A172 (cell line): Measurements from ENCODE around the gene PPM1H. TPM values are rescaled to one million over a fixed set of nuclear protein-coding genes. Genes with fewer than 3 reads are reported as not detected.
A peak's percentile ranks its signal among the peaks of the same experiment; 100 is the strongest.
"Not testable (repeated sequence)": the region's sequence is repeated elsewhere in the genome, so short reads cannot be mapped to it uniquely, and the experiment has no call there.

Source experiments
- DNase-seq: peaks from one replicate; pipeline ENCODE4 v3.0.0-alpha.2; 2015; ENCODE audit warnings: low spot score
- total RNA-seq: library from RNA; depleted of rRNA; stranded (reverse); fragments of >200 nt; shearing (Covaris generic); gene quantifications from 2 replicates; pipeline ENCODE4 v1.2.3, GENCODE V29; 2014

The PPM1H gene
- total RNA-seq, 1 experiment from 2014 or later = 9.2 TPM

- DNase-seq = peak; percentile 73
Observed at GRCh38 chr12:62834971-62835547, 99.9 kb downstream of the PPM1H start.

DNA sequence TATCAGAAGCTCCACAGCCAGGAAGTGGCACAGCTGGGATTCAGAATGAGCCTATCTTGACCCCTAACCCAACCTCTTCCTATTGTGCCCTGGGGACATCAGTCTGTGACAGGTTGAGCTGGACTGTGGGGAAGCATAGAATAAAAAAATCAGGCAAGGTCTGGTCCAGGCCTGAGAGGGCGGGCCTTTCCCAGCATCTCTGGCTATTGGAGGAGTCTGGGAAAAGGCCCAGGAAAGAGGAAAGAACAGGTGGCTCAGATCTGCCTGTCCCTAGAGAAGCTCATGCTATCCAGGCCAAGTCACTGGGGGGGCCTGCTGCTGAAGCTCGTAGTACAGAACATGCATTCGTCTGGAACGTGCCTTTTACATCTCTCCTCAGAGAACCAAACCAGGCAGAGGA is 100.5 kb downstream of the PPM1H start:
- DNase-seq = no peak

DNA sequence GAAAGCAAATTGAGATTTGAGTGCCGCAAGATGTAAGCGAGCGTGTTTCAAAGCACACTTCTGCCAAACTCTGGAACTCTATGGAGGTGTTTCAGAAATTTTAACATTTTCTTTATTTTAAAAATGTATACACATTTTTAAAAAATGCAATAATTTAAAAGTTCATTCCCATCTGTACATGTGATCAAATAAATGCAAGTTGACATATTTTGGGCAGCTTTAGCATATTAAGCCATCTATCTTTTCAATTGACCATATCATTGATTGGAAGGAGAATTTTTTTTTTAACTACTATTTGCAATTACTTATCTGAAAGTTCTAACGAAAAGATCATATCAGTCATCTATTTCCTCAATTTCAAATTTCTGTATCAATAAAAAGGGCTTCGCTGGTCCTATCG is 101.3 kb downstream of the PPM1H start:
- no peak for DNase-seq

- DNase-seq = no peak
Observed at GRCh38 chr12:62832558-62832957, 102.4 kb downstream of the PPM1H start.

DNA sequence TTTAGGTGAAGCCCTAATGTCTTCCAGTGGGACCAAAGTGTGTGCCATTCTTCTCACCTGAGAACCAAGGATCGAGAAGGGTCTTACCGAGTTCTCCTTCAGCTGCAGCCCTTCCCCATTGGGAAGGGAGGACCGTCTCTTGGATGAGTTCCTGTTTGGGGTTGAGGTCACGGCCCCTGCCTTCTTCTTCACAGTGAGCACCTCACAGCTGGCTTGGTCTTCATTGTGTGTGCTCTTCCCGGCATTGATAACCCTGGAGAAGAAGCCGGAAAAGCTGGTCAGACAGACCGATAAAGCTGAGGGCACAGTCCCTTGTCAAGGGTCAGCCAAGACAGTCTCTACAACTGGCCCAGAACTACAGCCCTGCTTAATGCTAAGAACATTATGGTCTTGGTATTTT is 102.9 kb downstream of the PPM1H start:
- no peak for DNase-seq

DNA sequence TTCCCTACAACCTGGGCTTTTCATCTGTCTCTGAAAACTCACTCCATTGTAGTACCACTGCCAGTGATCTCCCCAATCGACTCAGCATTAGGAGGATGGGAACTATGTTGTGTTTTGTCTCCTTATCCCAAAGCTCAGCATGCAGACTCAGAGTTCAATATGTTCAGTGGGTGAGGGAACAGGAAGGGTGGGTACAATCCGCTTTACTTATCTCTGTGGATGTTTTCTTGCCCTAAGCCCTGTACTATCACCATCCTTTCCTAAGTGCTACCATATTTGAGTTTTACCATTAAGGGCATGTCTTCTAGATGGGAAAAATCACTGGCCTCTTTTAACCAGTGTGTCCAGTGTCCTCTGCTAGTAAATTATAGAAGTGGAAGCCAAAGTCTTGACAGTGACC is 107.1 kb downstream of the PPM1H start:
- DNase-seq = no peak

DNA sequence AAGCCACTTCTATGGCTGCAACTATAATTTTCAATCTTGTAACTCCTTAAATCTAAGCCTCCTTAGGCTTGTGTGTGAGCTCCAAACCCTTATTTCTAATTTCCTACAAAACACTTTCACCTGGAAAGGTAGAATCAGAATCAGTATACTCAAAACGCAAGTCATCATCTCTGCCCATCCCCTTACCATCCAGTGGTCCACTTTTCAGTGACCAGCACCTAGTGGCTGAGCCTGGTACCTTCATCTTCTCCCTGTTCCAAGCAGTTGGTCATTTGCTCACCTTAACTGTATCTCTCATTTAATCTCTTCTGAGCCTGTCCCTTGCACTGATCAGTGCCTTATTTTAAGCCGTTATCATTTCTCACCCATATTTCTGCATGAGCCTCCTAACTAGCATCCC is 107.9 kb downstream of the PPM1H start:
- DNase-seq = no peak

- DNase-seq = peak; percentile 39
Observed at GRCh38 chr12:62817556-62818271, 117.2 kb downstream of the PPM1H start.

DNA sequence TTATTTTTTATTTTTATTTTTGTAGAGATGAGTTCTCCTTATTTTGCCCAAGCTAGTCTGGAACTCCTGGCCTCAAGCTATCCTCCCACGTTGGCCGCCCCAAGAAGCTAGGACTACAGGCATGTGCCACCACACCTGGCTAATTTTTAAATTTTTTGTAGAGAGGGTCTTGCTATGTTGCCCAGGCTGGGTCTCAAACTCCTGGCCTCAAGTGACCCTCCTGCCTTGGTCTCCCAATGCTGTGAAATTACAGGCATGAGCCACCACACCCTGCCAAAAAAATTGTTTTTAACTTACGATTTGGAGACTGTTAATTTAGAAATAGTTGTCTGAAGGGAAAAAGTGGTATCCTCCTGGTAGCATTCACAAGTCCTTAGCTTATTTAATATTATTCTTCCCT is 120.7 kb downstream of the PPM1H start:
- no peak for DNase-seq

- peak; percentile 41 for DNase-seq
Observed at GRCh38 chr12:62813031-62813829, 121.7 kb downstream of the PPM1H start.

DNA sequence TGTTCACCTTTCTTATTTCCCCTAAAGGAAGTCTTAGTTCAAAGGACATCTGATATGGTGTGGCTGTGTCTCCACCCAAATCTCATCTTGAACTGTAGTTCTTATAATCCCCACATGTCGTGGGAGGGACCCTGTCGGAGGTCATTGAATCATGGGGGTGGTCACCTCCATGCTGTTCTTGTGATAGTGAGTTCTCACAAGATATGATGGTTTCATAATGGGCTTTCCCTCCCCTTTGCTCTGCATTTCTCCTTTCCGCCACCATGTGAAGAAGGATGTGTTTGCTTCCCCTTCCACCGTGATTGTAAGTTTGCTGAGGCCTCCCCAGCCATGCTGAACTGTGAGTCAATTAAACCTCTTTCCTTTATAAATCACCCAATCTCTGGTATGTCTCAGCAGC is 123.5 kb downstream of the PPM1H start:
- DNase-seq = not testable (repeated sequence)

DNA sequence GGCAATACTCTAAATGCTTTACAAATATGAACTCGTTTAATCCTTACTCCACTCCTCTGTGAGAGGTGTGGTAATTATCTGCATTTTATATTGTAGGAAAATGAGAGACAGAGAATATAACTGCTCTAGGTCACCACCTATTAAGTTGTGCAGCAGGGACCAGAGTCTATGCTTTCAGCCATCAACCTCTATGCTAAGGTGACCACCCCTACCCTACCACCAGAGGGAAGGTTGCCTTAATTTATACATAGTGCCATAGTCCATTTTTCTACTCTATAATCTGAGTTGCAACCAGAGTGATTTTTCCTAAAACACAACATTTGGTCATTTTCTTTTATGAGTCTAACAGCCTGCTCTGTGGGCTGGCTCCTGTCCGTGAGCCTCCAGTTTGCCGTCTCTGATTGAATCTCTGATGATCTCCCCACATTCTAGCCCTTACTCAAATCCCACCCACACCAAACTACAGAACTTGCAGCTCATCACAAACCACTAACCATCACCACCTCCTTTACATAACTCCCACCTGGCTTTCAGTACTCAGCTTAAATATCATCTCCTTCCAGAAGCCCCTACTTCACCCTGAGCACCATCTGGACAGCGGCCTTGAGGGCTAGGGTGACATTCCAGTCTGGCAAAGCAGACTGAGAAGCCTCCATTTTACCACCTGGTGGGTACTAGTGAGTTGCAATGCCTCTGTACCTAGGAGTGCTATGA is 126.6 kb downstream of the PPM1H start:
- no peak for DNase-seq

DNA sequence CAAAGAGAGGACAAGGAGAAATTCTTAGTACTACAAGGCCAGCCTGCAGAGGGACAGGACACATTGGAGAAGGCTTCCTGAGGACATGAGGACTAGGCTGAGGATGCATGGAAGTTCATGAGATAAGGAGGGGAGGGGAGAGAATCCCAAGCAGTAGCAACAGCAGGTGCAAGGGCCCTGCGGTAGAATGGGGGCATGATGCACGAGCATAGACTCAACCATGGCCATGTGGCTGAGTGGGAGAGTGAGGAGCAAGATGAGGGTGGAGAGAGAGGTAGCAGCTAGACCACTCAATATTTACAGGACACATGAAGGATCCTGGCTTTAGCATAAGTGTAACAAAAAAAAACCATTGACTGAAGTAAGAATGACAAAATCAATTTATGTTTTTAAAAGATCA is 128.1 kb downstream of the PPM1H start:
- no peak for DNase-seq

DNA sequence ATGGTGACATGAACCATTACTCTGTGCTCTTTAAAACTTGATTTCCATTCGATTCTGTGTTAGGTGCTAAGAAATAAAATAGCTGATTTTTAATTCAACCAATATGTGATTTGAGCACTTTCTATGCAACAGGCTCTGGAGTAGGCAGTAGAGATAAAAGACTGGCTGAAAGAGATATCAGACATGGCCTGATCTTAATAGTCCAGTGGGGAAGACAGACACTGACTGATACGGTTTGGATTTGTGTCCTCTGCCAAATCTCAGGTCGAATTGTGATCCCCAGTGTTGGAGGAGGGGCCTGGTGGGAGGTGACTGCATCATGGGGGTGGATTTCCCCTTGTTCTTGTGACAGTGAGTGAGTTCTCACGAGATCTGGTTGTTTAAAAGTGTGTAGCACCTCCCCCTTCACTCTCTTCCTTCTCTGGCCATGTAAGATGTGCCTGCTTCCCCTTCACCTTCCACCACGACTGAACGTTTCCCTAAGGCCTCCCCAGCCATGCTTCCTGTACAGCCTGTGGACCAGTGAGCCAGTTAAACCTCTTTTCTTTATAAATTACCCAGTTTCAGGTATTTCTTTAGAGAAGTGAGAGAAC is 128.6 kb downstream of the PPM1H start:
- DNase-seq = no peak

GRCh38 chr12:62805517-62805916 is 129.4 kb downstream of the PPM1H start:
- DNase-seq = no peak

DNA sequence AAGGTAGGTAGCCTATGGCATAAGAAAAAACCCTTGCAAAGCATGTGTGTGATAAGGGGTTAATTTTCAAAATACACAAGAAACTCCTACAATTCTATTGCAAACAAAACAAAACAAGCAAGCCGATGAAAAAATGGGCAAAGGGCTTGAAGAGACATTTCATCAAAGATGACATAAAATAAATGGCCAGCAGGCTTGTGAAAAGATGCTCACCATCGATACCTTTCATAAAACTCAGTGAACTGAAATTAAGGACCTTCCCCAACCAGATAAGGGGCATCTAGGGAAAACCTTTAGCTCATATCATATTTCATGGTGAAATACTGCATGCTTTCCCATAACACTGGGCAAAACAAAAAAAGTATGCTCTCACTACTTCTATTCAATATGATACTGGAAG is 131.2 kb downstream of the PPM1H start:
- no peak for DNase-seq

DNA sequence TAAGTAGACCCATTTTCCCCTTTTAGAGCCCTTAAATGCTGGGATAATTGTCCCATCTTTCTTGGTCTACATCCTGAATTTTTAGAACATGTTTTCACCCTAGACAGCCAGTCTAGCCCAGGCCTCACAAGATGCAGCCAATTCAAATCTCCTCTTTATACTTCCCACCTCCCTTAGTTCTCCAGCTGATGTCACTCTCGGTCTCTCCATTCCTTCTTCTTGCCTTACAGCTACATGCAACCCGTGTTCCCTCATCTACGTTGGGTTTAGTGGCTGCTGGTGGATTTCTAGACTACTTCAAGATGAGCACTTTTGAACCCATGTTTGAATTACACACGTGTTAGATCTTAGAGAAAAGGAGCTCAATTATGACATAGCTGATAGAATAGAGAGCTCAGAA is 132.0 kb downstream of the PPM1H start:
- DNase-seq = no peak

DNA sequence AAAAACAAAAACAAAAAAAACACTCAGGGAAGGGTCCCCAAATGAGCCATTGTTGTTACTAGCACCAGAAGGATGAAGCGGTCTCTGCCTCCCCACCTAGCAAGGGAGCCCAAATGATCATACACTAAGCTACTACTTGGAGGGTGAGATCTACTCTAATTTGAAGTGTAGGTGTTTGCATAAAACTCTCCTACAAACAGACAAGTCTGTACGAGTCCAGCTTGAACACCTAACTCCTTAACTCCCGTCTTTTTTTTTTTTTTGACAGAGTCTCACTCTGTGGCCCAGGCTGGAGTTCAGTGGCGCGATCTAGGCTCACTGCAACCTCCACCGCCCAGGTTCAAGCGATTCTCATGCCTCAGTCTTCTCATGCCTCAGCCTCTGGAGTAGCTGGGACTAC is 132.6 kb downstream of the PPM1H start:
- no peak for DNase-seq

DNA sequence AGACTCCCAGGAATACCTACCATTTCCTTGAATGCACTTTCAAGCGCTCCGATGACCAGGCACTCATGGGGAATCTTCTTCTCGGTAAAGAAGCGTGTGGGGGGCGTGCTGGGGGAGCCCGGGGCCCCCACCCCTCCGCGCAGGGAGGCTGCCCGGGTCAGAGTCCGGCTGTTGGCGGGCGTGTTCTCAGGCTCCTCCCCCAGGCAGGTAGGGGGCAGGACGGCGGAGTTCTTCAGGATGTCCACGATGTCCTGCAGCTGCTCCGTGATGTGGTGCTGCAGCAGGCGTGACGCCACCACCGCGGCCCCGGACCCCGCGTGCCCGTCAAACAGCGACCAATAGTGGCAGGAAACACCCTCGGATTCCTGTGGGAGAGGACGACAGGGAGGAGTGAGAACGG is 133.2 kb downstream of the PPM1H start:
- DNase-seq = no peak

GRCh38 chr12:62800707-62801400 is 134.1 kb downstream of the PPM1H start:
- no peak for DNase-seq

DNA sequence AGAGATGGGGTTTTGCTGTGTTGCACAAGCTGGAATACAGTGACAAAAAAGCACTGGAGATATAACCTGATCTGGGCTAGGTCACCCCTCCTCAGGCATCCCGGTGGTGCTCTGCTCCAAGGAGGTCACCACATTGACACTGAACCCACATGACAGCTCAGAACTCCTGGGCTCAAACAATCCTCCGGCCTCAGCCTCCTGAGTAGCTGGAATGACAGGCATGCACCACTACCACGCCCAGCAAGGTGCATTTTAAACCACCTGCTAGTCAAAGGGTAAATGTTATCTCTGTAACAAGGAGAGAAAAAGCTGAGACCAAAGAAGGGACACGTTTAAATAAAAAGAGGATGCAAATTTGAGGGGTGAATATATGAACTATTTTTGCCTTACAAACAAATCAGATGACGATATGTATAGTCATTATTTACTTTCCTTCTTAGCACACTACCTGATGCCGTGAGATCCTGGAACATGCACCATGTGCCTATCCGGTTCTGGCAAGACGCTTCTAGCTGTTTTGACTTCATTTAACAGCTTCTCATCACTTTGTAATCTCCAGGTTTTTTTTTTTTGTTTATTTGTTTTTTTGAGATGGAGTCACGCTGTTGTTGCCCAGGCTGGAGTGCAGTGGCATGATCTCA is 135.1 kb downstream of the PPM1H start:
- DNase-seq = no peak
